HG03558 (cell line): ENCODE measurements around the gene PRDM15.

Experiments used
- ATAC-seq: cut with Tn5 transposase; IDR thresholded peaks from one replicate; pipeline ENCODE4 v1.9.1; 2021; ENCODE audit warnings: moderate number of reproducible peaks; ENCODE audit not compliant: unreplicated experiment; ENCODE audit errors: extremely low read depth

PRDM15 gene

DNA sequence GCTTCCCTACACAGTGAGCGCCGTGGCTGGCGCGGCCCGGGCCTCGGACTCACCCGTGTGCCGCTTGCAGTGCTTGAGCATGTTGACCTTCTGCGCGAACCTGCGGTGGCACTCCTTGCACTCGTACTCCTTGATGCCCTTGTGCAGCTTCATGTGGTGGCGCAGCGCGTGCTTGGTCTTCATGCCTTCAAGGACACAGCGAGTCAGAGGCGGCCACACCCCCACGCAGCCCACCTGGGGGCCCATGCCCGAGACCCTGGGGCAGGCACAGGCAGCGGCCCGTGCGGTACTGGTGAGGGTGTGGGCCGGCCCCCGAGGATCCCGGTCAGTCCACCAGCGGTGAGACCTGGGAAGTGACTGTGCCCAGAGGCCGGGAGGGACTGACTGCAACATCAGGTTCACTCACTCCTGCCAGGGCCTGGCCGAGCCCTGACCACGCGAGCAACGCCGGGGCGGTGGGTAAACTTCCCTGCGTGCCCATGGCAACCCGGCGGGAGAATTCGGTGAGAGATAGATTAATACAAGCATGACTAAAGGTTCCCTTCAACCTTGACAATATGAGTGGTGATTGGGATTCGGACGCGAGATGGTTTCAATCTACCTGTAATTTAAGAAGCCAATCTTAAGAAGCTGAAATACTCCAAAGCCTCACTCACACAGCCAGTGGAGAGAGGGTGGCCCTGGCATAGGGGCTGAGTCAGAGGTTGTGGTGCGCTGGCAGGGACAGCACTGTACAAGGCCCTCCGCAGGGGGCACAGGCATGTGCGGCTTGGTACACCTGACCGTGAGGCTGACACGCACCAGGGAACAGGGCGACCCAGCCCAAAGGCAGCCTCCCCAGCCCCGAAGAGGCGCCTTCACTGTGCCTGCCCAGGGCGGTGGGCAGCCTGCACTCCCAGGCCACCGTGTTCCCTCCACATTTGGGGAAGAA, 63.2 kb downstream of the PRDM15 start:
- ATAC-seq: no peak

DNA sequence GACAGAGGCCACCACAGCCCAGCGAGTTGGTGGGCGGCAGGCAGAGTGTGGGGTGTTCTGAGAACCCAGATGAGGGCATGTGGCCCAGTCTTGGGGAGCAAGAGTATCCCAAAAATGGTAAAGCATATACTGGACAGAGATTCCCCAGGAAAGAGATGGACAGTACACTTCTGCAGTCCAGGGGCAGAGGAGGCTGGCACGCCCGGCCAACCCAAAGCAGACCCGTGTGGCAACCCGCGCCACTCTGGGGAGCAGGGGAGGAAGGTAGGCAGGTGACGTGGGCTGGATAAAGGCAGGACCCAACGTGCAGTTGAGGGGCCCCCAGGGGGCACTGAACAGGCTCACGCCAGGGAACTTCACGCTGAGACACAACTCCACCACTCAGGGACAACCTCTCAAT, 65.9 kb downstream of the PRDM15 start:
- no peak for ATAC-seq

GRCh38 chr21:41812679-41813078, 66.5 kb downstream of the PRDM15 start:
- ATAC-seq: no peak

GRCh38 chr21:41810597-41810932, 68.6 kb downstream of the PRDM15 start:
- ATAC-seq: no peak

GRCh38 chr21:41809891-41810596, 69.1 kb downstream of the PRDM15 start:
- ATAC-seq: no peak

GRCh38 chr21:41808846-41809245, 70.3 kb downstream of the PRDM15 start:
- ATAC-seq: no peak

DNA sequence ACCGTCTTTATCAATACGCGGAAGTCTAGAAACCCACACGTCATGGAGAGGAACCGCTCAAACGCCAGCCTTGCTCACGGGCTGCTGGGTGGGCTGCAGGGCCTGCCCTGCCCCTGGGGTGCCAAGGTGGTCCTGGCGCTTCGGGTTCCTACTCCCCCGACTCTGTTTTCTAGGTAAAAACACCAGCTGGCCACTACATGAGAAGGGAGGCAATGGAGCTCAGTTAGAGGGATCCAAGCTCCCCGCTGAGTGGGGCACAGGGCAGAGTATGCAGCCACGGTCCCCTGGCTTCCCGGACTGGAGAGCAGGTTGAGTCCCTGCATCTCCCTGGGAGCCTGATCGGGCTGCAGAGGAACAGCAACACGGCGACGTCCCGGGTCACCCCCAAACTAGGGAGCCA, 71.0 kb downstream of the PRDM15 start:
- no peak for ATAC-seq

DNA sequence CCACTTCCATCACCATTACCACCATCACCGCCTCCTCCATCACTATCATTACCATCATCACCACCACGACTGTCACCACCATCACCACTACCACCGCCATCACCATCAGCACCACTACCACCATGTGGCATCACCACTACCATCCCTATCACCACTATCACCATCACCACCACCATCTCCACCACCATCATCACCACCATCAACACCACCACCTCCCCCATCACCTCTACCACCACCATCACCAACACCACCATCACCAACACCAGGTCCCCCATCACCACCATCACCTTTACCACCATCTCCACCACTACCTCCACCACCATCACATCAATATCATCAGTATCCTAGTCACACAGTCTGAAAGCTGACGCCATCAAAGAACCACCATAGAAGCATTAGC, 72.4 kb downstream of the PRDM15 start:
- no peak for ATAC-seq

GRCh38 chr21:41805643-41806042, 73.5 kb downstream of the PRDM15 start:
- no peak for ATAC-seq

GRCh38 chr21:41805038-41805437, 74.1 kb downstream of the PRDM15 start:
- no peak for ATAC-seq

DNA sequence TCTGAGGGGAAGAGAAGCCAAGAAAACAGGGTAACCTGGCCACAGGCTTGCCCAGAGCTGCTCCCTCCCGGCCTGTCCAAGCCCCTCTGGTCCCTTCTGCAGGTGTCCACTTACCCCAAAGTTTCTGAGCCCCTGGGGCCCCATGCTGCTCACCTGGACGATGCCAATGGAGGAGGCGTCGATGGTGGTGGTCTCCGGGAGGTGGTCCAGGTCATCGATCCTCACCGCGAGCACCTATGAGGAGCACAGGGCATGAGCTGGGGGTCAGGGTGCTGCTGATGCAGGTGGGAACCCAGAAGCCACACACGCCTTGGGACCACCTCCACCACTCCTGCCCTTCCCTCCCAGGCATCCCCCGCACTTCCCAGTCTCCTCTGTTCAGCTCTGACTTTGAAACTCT, 74.8 kb downstream of the PRDM15 start:
- ATAC-seq: no peak

GRCh38 chr21:41803316-41803715, 75.8 kb downstream of the PRDM15 start:
- no peak for ATAC-seq

GRCh38 chr21:41802684-41803083, 76.5 kb downstream of the PRDM15 start:
- no peak for ATAC-seq

DNA sequence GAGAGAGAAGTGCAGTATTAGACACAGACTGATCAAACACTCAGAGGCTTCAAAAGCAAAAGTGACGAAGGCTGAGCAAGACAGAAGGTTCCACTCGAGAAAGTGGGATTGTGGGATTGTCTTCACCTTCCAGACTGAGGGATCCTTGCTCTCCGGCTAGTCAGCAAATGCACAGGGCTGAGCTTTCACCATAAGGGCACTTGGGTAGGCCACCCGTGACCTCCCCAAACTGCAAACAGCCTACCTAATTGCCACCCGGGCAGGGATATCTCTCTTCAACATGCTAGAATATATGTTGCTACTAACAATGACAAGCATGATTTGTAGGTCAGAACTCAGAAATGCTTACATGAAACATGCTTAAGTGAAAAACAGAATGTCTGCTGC, 77.0 kb downstream of the PRDM15 start:
- ATAC-seq: no peak

DNA sequence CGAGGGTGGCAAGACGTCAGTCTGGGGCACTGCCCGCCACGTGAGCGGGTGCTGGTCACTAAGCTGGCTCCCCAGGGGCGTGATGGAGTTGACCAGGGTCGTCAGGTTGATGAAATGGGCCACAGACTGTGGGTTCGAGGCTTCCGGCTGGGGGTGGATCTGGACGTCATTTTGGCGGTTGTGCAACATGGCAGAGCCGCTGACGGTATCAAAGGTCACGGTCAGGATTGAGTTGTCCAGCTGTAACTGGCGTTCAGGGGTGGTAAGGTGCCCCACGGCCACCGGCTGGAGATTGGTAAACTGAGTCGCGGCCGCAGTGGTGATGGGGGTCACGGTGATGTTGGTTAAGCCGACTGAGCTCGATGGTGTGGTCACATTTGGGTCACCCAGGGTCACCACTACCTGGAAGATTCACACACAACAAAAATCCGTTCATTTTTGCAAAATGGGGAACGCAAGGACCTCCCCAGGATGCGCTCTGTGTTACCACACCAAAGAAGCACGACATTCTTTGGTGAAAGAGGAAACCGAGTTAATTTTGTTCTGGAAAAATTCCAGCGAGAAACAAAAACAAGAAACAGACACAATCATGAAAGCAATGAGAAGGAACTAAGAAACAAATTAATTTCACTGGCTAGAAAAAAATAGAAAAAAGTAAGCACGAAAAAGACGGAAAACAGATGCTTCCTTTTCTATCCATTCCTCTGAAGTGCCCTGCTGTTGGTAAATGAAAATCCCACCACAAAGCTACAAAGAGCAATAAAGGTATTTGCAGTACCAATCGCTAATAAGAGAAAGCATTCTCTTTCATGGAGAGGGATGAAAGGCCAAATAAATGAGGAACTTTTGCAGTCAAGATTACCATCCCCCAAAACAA, 77.6 kb downstream of the PRDM15 start:
- ATAC-seq: no peak

DNA sequence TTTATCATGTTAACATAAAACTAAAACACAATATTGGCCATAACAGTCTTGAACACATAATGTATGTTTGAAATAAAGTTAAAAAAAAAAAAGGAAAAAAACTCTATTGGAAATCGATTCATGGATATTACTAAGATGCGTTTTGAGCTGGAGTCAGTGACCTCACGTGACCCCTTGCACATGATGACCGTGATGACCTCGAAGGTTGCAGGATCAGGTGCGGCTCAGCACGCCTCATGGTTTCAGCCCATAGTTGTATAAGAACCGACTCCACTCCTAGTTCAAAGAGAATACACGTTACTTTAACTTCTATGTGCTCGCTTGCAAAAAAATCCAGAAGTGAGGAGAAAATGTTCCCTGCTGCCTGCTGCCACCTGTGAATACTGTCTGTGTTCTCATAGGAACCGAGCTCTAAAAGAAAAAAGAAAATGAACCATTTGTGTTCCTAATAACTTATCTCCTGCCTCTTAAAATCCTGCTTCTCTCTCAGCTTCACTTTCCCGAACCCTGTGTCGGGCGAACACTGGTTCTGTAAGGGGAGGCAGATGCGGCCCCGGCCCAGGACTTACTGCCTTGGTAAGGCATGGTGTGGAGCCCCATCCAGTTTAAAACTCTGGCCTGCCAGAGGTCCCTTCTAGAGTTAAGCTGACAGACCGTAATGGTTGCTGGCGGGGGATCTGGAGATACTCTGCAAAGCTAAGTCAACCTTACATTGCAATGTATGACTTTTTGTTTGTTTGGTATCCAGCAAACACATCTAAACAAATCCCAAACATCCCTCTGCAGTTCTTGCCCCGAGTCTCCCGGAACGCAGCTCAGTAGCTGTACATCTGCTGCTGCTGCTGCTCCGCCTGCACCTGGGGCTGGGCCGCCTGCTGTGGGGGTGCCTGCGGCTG, 78.5 kb downstream of the PRDM15 start:
- ATAC-seq: no peak

DNA sequence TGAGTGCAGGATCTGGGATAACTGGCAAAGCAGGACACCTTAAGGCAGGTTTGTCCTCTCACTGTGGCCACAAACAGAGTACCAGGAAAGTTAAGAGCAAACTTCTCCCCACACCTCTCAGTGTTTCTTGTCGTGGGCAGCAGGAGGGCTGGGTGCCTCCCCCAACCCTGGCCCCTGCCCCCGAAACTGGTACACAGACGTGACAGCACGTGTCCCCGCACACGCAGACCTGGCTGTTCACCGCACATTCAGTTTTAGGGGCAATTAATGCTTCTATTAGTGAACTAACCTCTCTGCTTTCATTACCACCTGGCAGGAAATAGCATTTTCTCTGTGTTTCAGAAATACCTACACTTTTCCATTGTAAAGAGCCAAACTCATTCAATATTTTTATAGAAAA, 79.4 kb downstream of the PRDM15 start:
- ATAC-seq: no peak

DNA sequence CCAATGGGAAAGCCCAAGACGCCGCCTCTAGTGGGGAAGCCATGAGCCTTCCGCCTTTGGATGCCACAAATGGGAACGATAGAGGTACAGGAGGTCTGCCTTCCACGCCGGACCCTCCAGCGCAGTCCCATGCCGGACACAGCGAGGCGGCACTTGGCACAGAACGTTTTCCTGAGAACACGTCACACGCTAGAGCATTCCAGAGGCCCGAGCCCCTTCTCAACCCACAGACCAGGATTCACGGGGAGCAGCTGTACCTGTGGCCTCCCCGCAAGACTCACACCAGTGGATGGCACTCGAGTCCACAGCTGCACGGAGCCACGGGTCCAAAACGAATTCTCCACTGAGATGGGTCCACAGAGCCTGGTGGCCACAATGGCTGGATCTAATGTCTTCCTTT, 80.8 kb downstream of the PRDM15 start:
- ATAC-seq: no peak

- ATAC-seq: no peak
Measured at GRCh38 chr21:41796476-41797080, 82.6 kb downstream of the PRDM15 start.
